Measurements from ENCODE around the gene KRT2.

The KRT2 gene

DNA sequence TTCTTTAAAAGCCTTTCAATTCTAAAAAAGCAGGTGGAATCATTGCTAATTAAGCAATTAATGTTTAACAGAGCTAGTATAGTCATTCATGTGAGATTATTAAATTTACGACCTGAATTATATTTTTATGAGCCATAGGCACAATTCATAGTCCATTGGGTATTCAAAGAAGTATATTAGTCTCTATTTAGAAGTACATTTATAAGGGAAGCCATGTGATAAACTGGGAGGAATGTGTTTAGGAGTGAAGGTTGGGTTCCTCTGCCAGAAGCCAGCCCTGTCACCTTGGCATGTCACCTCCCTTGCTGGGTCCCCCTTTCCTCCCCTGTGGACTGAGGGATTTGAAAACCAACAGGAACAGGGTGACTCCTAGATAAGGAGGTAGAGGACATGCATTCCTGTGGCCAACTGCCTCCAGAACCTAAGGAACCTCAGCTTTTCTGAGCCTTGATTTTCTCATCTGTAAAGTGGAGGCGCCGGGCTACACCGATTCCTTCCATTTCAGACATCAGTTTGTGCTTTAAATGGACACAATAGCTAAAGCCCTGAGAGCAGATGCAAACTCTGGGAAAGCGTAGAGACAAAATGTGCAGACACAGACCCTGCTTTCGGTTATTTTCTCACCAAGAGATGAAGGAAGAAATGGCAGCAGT is 5.4 kb upstream of the KRT2 start:
- Histone ChIP-seq H3K9me3 (no peaks in the 10 kb centered on the region), H3K27me3 (ENCODE audit: low read depth) (peaks cover 3% of the 10 kb centered on the region; the same call in 1 of the 2 replicates), H3K4me3 (no peak overlapping the region), H3K4me1 (no peaks in the 10 kb centered on the region), H3K36me3 (replicated peaks) (no peaks in the 10 kb centered on the region)
- no peak for DNase-seq (ENCODE audit: low spot score in 2 of 2)
- in situ Hi-C loops (cut with MboI; ENCODE audit: low sequenced_read_pairs), result loop anchor here (25.0 kb wide), 1 partner anchor 330 kb away; no protein-coding TSS in a partner anchor

DNA sequence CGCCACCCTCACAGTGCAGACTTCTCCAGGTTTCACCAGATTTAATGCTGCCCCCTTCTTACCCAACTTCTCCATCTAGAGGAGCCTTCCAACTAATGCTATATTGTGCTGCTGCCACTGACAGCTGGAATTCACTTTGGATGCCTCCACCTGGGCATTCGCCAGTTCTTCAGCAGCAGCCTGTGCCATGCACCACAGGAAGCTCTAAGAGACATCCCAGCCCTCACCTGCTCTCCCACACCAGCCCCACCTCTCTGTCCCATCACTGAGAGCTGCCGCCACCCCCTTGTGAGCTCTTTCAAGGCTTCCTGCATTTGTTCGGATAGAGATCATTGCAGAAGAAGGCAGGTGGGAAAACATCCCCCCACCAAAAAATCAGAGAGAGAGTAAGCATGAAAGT is 4.6 kb upstream of the KRT2 start:
- DNase-seq (ENCODE audit: low spot score in 2 of 2), result no peak
- peaks cover 3% of the 10 kb centered on the region; the same call in 1 of the 2 replicates for H3K27me3 ChIP-seq (ENCODE audit: low read depth)
- in situ Hi-C loops (cut with MboI; ENCODE audit: low sequenced_read_pairs), result loop anchor here (25.0 kb wide), 1 partner anchor 331 kb away; no protein-coding TSS in a partner anchor
- no peak overlapping the region for H3K4me3 ChIP-seq
- H3K9me3 ChIP-seq, result no peaks in the 10 kb centered on the region
- no peaks in the 10 kb centered on the region for H3K4me1 ChIP-seq
- H3K36me3 ChIP-seq (replicated peaks), result no peaks in the 10 kb centered on the region

DNA sequence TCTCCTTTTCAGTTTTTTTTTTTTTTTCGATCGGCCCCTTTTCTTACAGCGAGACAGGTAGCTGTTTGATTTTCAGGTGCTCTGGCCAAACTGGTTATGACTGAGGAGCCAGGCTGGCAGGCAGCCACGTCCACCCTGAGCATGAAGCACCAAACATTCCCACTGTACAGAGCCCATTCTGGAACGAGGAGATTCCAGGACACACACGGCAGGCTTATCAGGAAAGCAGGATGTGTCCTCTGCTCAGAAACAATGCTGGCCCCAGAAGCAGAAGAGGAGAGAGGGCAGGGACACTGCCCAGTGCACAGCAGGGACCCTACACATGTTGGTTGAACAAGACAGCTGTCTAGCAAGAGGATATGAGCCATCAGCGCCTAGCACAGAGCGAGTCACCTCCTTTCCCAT is 3.7 kb upstream of the KRT2 start:
- Histone ChIP-seq H3K36me3 (replicated peaks) (no peaks in the 10 kb centered on the region), H3K9me3 (no peaks in the 10 kb centered on the region), H3K4me1 (no peaks in the 10 kb centered on the region), H3K27me3 (ENCODE audit: low read depth) (peaks cover 3% of the 10 kb centered on the region; the same call in 1 of the 2 replicates), H3K4me3 (no peak overlapping the region)
- in situ Hi-C loops (cut with MboI; ENCODE audit: low sequenced_read_pairs), result loop anchor here (25.0 kb wide), 1 partner anchor 332 kb away; no protein-coding TSS in a partner anchor
- no peak for DNase-seq (ENCODE audit: low spot score in 2 of 2)

DNA sequence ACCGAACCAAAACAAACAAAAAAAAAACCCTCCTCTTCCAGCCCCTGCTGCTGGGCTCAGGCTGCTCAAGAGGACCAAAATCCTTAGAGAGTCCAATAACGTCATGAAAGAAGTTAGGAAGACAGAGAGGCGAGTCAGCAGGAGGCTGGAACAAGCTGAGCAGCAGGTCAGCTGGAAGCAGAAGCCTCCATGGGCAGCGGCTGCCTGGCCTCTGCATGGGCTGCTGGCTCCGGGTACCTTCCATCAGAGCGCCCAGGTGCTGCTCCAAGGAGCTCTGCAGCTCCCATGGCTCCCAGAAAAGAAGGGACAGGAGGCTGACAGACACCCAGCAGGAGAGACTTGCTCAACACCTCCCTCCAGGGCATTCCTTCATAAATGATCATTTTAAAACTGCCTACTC is 3.2 kb upstream of the KRT2 start:
- Histone ChIP-seq H3K36me3 (replicated peaks) (no peaks in the 10 kb centered on the region), H3K27me3 (ENCODE audit: low read depth) (peaks cover 3% of the 10 kb centered on the region; the same call in 1 of the 2 replicates), H3K4me1 (no peaks in the 10 kb centered on the region), H3K9me3 (no peaks in the 10 kb centered on the region), H3K4me3 (no peak overlapping the region)
- DNase-seq (ENCODE audit: low spot score in 2 of 2), result no peak
- in situ Hi-C loops (cut with MboI; ENCODE audit: low sequenced_read_pairs), result loop anchor here (25.0 kb wide), 1 partner anchor 332 kb away; no protein-coding TSS in a partner anchor

DNA sequence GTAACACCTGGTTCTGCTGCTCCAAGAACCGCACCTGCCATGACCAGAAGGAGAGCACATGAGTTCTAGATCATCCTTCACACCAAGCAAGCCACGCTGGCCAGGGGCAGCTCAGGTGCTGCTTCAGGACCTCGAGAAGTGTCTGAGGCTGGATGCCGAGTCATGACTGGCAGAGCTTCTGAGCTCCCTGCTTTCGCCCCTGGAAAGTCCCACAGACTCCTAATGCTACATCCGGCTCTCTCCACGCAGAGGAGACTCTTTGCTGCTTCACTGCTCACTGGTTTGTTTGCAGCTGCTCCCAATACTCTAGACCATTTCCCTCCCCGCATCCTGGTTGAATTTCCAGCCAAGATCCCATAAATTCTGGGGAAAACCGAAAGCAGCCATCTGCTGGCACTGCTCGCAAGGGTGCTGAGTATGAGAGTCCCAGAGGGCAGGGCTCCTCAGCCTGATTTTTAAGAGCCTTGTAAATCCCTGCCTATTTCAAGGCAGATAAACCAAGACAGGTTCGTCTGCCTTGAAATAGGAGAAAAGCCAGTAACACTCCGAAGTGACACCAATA is 1.4 kb downstream of the KRT2 start:
- in situ Hi-C loops (cut with MboI; ENCODE audit: low sequenced_read_pairs), result loop anchor here (25.0 kb wide), 1 partner anchor 337 kb away; no protein-coding TSS in a partner anchor
- Histone ChIP-seq H3K9me3 (no peaks in the 10 kb centered on the region), H3K36me3 (replicated peaks) (no peaks in the 10 kb centered on the region), H3K4me1 (no peaks in the 10 kb centered on the region), H3K4me3 (no peak overlapping the region), H3K27me3 (ENCODE audit: low read depth) (no peaks in the 10 kb centered on the region; the same call in 1 of the 2 replicates)
- no peak for DNase-seq (ENCODE audit: low spot score in 2 of 2)

DNA sequence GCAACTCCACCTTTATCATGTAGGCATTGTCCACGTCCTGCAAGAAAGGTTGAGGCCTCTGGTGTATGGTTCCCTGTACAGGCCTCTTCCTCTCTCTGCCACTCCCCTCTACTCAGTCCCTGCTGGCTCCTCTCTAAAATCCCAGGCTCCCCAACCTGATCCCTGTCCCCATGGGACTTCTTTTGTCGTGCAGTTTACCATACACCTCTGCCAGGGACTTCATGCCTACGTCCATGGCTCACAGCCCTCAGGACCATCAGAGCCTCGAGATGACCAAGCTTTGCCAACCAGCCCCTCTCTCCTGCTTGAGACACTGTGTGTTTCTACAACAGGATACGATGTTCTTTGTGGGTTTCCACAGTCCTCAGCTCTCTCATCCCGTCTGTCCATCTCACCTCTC is 2.9 kb downstream of the KRT2 start:
- Histone ChIP-seq H3K9me3 (no peaks in the 10 kb centered on the region), H3K27me3 (ENCODE audit: low read depth) (no peaks in the 10 kb centered on the region; the same call in 1 of the 2 replicates), H3K4me1 (no peaks in the 10 kb centered on the region), H3K36me3 (replicated peaks) (no peaks in the 10 kb centered on the region), H3K4me3 (no peak overlapping the region)
- DNase-seq (ENCODE audit: low spot score in 2 of 2), result no peak
- in situ Hi-C loops (cut with MboI; ENCODE audit: low sequenced_read_pairs), result no loop called here

DNA sequence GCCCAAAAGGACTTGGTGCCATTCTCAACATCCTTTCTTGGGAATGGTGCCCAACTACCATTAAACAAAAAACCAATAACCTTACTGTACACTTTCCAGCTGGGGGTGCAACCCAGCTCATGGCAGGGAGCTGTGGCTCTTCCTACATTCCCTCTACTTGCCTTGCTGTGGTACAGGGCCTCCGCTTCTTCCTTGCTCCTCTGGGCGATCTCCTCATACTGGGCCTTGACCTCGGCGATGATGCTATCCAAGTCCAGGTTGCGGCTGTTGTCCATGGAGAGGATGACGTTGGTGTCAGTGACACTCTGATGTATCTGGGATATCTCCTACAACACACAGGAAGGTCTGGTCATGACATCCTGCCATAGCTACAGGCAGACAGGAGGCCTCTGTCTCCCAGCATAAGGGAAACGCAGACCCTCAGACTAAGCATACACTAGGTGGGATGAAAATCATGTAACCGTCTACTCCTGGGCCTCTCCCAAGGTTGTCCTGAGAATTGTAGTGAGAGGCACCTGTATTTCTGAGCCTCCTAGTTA is 3.9 kb downstream of the KRT2 start:
- H3K9me3 ChIP-seq, result no peaks in the 10 kb centered on the region
- H3K36me3 ChIP-seq (replicated peaks), result no peaks in the 10 kb centered on the region
- no peaks in the 10 kb centered on the region; the same call in 1 of the 2 replicates for H3K27me3 ChIP-seq (ENCODE audit: low read depth)
- no peaks in the 10 kb centered on the region for H3K4me1 ChIP-seq
- no peak for DNase-seq (ENCODE audit: low spot score in 2 of 2)
- in situ Hi-C loops (cut with MboI; ENCODE audit: low sequenced_read_pairs), result no loop called here
- H3K4me3 ChIP-seq, result no peak overlapping the region

DNA sequence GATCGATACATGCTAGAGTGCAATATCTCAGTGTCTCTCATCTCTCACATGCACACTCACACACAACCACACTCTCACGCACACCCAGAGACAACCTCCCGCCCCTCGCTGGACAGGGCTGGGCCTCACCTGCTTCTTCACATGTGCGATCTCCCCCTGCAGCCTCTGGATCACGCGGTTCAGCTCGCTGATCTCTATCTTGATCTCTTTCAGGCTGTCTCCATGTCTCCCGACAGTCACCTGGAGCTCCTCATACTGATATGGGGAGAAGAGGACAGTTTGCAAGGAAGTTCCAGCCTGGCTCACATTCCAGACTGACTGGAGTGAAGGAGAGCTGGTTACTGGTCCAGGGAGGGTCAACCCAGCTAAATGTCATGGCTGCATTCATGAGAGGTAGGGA is 4.4 kb downstream of the KRT2 start:
- no peak for DNase-seq (ENCODE audit: low spot score in 2 of 2)
- no peaks in the 10 kb centered on the region for H3K36me3 ChIP-seq (replicated peaks)
- H3K27me3 ChIP-seq (ENCODE audit: low read depth), result no peaks in the 10 kb centered on the region; the same call in 1 of the 2 replicates
- in situ Hi-C loops (cut with MboI; ENCODE audit: low sequenced_read_pairs), result no loop called here
- H3K9me3 ChIP-seq, result no peaks in the 10 kb centered on the region
- H3K4me3 ChIP-seq, result no peak overlapping the region
- no peaks in the 10 kb centered on the region for H3K4me1 ChIP-seq

DNA sequence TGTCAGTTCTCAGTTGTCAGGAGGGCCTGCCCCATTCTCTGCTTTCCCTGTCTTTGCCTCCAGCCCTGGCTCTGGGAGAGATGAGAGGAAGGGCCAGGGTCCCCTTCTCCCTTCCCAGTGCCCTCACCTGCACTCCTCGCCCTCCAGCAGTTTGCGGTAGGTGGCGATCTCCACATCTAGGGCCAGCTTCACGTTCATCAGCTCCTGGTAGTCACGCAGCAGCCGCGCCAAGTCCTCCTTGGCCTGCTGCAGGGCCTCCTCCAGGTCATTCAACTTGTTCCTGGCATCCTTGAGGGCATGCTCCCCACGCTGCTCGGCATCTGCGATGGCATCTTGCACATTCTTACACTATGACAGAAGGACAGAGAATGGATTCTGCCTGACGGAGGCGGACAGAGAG is 5.4 kb downstream of the KRT2 start:
- Histone ChIP-seq H3K9me3 (no peaks in the 10 kb centered on the region), H3K4me1 (no peaks in the 10 kb centered on the region), H3K27me3 (ENCODE audit: low read depth) (peaks cover 2% of the 10 kb centered on the region), H3K36me3 (replicated peaks) (no peaks in the 10 kb centered on the region), H3K4me3 (no peak overlapping the region)
- no peak for DNase-seq (ENCODE audit: low spot score in 2 of 2)
- in situ Hi-C loops (cut with MboI; ENCODE audit: low sequenced_read_pairs), result no loop called here

DNA sequence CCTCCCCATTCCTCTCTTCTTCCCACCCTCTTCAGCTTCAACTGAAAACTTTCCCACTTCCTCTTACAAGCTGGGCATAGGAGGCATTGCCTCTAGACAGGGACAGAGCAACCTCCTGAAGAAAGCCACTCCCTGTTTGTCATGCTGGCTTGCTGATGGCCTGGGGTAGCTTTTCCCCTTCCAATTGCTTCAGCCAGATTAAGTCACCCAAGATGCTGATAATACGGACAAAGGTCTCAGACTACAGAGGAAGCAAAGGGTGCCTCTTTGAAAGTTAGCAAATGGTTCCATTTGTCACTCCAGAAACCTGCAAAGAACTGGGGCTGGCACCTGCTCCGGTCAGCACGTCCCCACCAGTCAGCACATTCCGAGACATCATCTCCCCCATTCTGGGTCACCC is 6.0 kb downstream of the KRT2 start:
- peaks cover 8% of the 10 kb centered on the region for H3K27me3 ChIP-seq (ENCODE audit: low read depth)
- in situ Hi-C loops (cut with MboI; ENCODE audit: low sequenced_read_pairs), result no loop called here
- H3K36me3 ChIP-seq (replicated peaks), result no peaks in the 10 kb centered on the region
- no peaks in the 10 kb centered on the region for H3K4me1 ChIP-seq
- no peak overlapping the region for H3K4me3 ChIP-seq
- H3K9me3 ChIP-seq, result no peaks in the 10 kb centered on the region
- no peak for DNase-seq (ENCODE audit: low spot score in 2 of 2)

DNA sequence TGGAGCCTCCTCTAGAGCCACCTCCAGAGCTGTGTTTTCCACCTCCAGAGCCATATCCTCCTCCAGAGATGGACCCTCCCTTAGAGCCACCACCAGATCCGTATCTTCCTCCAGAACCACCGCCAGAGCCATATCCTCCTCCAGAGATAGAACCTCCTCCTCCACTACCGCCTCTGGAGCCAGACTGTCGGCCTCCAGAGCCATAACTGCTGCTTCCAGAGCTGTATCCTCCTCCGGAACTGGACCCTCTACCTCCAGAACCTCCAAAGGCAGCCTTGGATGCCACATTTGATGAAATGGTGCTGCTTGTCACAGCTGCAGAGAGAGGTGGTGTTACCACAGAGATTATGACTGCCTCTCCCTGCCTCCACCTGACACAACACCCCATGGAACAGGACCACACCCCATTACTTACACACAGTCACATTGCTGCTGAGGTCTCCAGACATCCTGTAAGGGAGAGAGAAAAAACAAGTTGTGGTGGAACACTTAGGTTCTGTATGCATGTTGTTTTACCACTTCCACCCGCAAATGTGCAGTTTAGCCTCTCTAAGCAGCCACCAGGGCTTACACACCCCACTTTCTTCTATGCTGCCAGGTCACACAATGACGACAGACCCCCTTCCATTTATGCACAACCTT is 6.8 kb downstream of the KRT2 start:
- no peak overlapping the region for H3K4me3 ChIP-seq
- no peaks in the 10 kb centered on the region for H3K9me3 ChIP-seq
- in situ Hi-C loops (cut with MboI; ENCODE audit: low sequenced_read_pairs), result no loop called here
- peaks cover 13% of the 10 kb centered on the region for H3K27me3 ChIP-seq (ENCODE audit: low read depth)
- no peak for DNase-seq (ENCODE audit: low spot score in 2 of 2)
- H3K4me1 ChIP-seq, result no peaks in the 10 kb centered on the region
- H3K36me3 ChIP-seq (replicated peaks), result no peaks in the 10 kb centered on the region

DNA sequence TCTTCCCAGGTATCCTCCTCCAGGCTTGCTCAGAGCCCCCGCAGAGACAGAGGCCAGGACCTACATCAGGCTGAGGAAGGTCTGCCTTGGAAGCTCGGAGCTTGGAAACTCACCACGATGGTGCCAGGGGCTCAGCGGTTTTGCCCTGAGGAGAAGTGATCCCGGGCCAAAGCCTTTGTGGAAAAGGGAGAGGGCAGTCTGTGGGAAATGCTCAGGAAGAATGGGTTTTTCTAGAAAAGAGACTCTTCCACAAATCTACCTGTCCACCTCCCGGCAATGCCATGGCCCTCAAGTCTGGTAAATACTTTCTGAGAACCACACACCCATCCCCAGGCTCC is 8.0 kb downstream of the KRT2 start:
- Histone ChIP-seq H3K27me3 (ENCODE audit: low read depth) (peaks cover 19% of the 10 kb centered on the region), H3K36me3 (replicated peaks) (no peaks in the 10 kb centered on the region), H3K4me1 (no peaks in the 10 kb centered on the region), H3K9me3 (no peaks in the 10 kb centered on the region), H3K4me3 (no peak overlapping the region)
- in situ Hi-C loops (cut with MboI; ENCODE audit: low sequenced_read_pairs), result no loop called here
- DNase-seq (ENCODE audit: low spot score in 2 of 2), result no peak

DNA sequence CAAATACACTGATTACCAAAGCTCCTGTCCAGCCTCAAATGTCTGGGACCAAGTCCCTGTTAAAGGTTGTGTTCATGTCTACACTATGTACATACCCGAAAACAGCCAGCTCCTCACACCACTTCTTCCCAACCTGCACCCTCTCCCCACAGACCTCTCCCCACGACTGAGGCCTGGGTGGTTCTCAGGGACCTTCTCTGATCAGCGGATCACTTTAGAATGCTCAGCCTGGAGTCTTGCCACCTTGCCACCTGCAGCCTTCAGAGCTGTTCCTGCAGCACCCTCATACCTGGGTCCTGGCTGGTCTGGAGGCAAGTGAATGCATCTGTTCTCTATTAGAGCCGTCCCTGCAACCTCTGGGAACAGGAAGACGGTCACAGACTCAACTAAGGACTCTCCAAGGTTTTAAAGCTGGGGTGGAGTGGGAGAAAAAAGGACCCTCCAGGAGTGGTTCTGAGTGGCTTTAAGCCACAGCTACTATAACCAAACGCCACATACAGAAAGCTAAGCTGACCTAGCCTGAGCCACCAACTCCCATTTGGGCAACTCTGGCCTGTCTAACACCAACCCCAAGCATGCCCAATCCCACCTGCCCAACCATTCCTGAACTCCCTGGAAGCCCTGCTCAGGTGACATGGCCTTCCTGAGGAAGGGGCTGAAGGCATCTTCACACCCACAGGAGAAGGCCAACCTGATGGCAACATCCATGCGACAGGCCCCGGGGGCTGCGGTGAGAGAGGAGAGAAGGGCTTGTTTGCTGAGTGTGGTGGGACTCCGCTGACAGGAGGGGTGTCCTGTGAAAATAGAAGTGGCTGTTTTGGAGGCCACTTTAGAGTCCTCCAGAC is 8.6 kb downstream of the KRT2 start:
- Histone ChIP-seq H3K27me3 (ENCODE audit: low read depth) (peaks cover 25% of the 10 kb centered on the region), H3K36me3 (replicated peaks) (no peaks in the 10 kb centered on the region), H3K9me3 (no peaks in the 10 kb centered on the region), H3K4me3 (no peak overlapping the region), H3K4me1 (no peaks in the 10 kb centered on the region)
- in situ Hi-C loops (cut with MboI; ENCODE audit: low sequenced_read_pairs), result no loop called here
- no peak for DNase-seq (ENCODE audit: low spot score in 2 of 2)
